OCI-M2 (cell line): ENCODE measurements around the gene CFAP299.

Experiments
- DNase-seq: peaks from one replicate; lab custom pipeline; 2025; ENCODE audit not compliant: unreplicated experiment; lab: John Stamatoyannopoulos, UW

Gene CFAP299

GRCh38 chr4:80387390-80388283 lies 52.1 kb downstream of the CFAP299 start:
- no peak for DNase-seq

DNA sequence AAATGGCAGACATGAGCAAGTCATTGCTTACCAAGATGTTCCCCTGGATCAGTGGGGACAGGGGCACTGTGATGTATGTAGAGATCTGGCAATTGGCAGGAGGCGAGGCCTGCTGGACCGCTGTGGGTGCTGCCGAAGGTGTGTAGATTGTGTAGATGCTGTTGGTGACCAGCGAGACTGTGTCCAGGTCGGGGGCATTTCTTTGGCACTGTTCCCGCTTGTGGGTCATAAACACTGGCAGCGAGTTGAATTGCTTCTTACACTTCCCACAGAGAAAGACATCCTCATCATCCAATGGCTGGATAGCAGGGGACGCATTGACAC lies 52.7 kb downstream of the CFAP299 start:
- DNase-seq = no peak

- no peak for DNase-seq
Observed at GRCh38 chr4:80390178-80390577, 54.6 kb downstream of the CFAP299 start.

DNA sequence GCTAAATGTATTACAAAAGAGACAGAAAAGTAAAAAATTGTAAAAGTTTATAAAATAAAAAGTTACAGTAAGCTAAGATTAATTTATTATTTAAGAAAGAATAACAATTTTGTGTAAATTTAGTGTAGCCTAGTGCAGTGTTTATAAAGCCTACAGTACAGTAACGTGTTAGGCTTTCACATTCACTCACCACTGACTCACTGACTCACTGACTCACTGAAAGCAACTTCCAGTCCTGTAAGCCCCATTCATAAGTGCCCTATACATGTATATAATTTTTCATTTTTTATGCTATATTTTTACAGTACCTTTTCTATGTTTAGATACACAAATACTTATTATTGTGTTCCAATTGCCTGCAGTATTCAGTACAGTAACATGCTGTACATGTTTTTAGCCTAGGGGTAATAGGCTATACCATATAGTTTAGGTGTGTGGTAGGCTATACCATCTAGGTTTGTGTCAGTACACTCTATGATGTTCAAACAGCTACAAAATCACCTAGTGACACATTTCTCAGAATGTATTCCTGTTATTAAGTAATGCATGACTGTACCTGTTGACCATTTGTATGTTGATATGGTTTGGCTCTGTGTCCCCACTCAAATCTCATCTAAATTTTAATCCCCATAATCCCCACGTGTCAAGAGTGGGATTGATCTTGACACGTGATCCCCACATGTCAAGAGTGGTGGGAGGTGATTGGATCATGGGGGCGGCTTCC lies 57.9 kb downstream of the CFAP299 start:
- DNase-seq = no peak

GRCh38 chr4:80393970-80394250 lies 58.4 kb downstream of the CFAP299 start:
- DNase-seq = no peak

DNA sequence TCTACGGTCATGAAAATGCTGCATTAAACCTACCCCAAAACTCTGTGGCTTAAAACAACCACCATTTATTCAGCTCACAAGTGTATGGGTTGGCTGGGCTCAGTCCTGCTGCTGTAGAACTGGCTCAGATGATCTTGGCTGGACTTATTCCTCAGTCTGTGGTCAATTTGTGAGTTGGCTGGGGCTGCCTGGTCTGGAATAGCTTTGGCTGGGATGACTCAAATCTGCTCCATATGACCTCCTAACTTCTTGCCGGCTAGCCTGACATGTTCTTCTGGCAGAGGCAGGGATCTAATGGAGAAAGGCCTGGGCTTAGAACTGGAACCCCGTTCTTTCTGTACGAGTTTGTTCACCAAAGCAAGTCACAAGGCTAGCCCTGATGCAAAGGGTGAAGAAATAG lies 71.7 kb downstream of the CFAP299 start:
- no peak for DNase-seq

GRCh38 chr4:80409809-80410208 lies 74.3 kb downstream of the CFAP299 start:
- no peak for DNase-seq

- DNase-seq = no peak
Observed at GRCh38 chr4:80412322-80412721, 76.8 kb downstream of the CFAP299 start.

GRCh38 chr4:80413086-80413485 lies 77.6 kb downstream of the CFAP299 start:
- DNase-seq = no peak

DNA sequence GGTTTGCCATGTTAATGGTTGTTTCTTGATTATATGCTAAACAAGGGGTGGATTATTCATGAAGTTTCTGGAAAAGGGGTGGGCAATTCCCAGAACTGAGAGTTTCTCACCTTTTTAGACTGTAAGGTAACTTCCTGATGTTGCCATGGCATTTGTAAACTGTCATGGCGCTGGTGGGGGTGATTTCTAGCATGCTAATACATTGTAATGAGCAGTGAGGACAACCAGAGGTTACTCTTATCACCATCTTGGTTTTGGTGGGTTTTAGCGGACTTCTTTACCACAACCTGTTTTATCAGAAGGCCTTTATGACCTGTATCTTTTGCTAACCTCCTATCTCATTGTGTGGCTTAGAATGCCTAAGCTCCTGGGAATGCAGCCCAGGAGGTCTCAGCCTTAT lies 81.5 kb downstream of the CFAP299 start:
- no peak for DNase-seq

GRCh38 chr4:80419946-80420345 lies 84.4 kb downstream of the CFAP299 start:
- DNase-seq = no peak

DNA sequence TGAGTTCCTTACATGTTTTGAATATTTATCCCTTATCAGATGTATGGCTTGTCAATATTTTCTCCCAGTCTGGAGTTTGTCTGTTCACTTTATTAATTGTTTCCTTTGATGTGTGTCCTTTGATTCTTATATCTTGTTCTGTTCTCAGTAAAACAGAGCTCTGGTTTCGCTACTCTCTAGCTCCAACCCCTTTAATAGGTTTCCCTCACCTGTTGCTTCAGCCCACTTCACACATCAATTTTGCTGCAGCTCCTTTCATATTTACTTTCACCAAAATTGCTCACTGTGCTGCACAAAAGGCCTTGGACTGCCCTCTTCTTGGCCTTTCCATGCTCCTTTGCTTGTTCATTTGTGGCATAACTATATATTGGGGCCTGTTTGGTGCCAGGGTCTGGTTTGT lies 85.1 kb downstream of the CFAP299 start:
- DNase-seq = no peak

DNA sequence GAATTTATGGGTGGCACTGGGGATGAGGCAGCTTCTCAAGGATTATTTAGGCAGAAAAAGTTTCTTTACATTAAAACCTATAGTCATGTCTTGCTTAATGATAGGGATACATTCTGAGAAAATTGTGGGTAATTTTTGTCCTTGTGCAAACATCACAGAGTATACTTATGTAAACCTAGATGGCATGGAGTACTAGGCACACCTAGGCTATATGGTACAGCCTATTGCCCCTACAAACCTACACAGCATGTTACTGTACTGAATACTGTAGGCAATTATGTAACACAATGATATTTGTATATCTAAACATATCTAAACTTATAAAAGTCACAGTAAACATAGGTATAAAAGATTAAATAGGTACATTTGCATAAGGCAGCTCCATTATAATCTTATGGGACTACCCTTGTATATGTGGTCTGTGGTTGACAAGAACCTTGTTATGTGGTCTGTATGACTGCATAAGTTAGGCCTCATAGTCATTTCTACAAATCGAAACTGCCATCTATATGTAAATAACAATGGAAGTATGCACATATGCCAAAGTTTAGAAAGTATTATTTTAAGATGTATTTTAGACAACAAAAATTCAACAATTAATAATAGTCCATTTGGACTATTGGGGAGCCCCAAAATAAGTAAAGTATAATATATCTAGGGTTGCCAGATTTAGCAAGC lies 87.3 kb downstream of the CFAP299 start:
- DNase-seq = no peak

GRCh38 chr4:80423553-80424224 lies 88.2 kb downstream of the CFAP299 start:
- no peak for DNase-seq

DNA sequence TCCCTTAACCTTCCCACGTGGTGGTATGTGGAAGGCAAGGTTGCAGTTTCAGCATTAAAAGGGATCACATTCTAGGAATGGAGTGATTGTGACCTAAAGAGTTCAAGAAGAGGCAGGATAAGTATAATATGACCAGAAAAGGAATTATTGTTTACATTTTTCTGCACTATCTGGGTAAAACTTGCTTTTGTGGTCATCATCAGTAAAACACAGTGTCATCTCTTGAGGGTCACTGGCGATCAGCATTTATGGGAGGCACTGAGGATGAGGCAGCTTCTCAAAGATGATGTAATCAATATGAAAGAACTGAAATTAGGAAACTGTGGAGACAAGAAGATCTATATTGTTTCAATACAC lies 88.7 kb downstream of the CFAP299 start:
- no peak for DNase-seq

- no peak for DNase-seq
Observed at GRCh38 chr4:80425124-80426100, 89.9 kb downstream of the CFAP299 start.

GRCh38 chr4:80431203-80431965 lies 95.9 kb downstream of the CFAP299 start:
- DNase-seq = no peak

DNA sequence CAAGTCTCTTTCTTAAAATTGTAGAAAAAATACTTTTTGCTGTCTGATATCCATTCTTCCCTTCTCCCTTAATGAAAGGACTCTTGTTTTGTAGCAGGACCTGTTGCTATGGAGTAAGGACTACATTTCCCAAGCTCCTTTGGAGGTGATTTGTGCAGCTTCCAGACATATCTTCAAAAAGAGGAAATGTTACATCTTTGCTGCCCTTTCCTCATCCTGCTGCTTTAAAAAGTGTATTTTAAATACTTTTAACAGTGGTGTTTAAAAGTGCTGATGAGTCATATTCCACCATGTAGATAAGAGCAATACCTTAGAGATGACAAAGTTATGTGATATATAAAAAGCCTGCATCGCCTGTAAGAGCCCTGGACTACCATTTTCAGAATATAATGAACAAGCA lies 98.7 kb downstream of the CFAP299 start:
- no peak for DNase-seq

DNA sequence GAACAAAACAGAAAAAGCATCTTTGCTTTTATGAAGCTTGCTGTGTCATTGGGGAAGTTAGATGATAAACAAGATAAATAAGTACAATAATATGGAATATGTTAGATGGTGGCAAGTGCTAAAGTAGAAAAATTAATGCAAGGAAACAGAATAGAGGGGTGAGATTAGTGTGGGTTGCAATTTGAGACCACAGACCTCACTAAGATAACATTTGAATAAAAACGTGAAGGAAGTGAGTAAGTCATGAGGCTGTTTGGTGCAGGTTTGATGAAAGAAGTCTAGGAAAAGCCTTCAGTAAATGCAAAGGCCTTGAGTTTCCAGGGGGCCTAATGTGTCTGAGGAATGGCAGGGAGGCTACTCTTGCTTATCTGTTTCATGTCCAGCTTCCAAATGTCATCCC lies 102.5 kb downstream of the CFAP299 start:
- DNase-seq = no peak
